ENCODE data around the gene RPL14.

RPL14 gene

DNA sequence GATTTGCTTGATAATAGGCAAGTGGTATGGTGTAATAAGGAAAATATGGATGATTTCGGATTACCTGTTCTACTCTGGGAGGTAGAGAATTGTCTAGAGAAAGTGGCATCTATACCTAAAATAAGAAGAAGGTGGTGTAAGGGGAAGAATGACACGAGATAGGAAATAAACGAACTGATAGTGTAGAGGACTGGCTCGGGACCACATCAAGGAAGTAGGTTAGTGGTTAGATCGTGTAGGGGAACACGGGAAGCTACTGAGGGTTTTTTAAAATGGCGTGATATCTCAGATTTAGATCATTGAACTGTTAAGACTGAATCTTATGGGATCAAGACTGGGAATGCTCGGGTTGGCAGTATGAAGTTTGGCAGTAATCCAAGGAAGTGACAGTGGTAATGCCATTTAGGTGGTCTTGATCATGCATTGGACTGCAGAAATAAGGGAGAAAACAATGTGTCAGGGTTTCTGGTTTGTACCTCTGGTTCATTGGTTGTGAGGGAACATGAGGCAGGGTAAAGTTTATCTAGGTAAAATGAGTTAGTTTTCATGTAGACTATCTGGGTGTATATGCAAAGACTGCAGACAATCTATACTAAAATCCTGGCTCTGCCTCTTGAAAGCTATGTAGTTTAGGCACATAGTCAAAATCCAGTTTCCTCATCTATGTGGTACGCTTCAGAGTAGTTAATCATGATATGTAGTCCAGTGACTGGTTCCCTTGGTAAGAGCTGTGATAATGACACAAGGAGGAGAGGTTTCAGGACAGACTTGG lies 7.4 kb downstream of the RPL14 start:
- H3K4me3 ChIP-seq (replicated peaks; ENCODE audit: low read depth, low read length) = no peak overlapping the region
- no peak for DNase-seq (ENCODE audit: extremely low read depth, insufficient read length)
- no peak for TF ChIP-seq CTCF (IDR thresholded peaks at IDR 0.05; ENCODE audit: insufficient read depth, low read length, poor library complexity, severe bottlenecking)
- H3K36me3 ChIP-seq (ENCODE audit: control insufficient read depth, insufficient read depth, low read length) = peaks cover 8% of the 10 kb centered on the region
- no peaks in the 10 kb centered on the region for H3K27me3 ChIP-seq (replicated peaks; ENCODE audit: control insufficient read depth, insufficient read depth, low read length)

GRCh38 chr3:40465111-40465407 lies 7.9 kb downstream of the RPL14 start:
- no peak for TF ChIP-seq CTCF (IDR thresholded peaks at IDR 0.05; ENCODE audit: insufficient read depth, low read length, poor library complexity, severe bottlenecking)
- H3K4me3 ChIP-seq (replicated peaks; ENCODE audit: low read depth, low read length) = no peak overlapping the region
- no peak for DNase-seq (ENCODE audit: extremely low read depth, insufficient read length)
- H3K36me3 ChIP-seq (ENCODE audit: control insufficient read depth, insufficient read depth, low read length) = peaks cover 8% of the 10 kb centered on the region
- H3K27me3 ChIP-seq (replicated peaks; ENCODE audit: control insufficient read depth, insufficient read depth, low read length) = no peaks in the 10 kb centered on the region

DNA sequence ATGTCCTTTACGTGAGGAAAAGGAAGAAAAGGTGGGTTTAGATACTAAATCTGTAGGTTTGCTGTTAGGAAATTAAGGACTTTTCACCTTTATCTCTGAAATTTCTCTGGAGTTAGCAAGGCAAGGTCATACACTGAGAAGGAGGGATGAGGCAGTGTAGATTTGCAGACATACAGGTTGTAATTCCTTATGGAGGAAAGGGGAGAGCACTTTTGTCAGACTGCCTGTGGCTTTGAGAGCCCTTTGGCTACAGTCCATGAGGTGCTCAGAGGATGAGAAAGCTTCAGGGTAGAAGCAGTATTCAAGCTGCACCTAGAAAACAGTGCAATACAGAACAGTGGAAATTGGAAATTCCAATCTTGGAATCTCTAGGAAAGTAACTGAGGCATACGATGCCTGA lies 8.3 kb downstream of the RPL14 start:
- no peak for DNase-seq (ENCODE audit: extremely low read depth, insufficient read length)
- no peaks in the 10 kb centered on the region for H3K27me3 ChIP-seq (replicated peaks; ENCODE audit: control insufficient read depth, insufficient read depth, low read length)
- no peak overlapping the region for H3K4me3 ChIP-seq (replicated peaks; ENCODE audit: low read depth, low read length)
- no peak for TF ChIP-seq CTCF (IDR thresholded peaks at IDR 0.05; ENCODE audit: insufficient read depth, low read length, poor library complexity, severe bottlenecking)
- H3K36me3 ChIP-seq (ENCODE audit: control insufficient read depth, insufficient read depth, low read length) = peaks cover 8% of the 10 kb centered on the region

- DNase-seq (ENCODE audit: extremely low read depth, insufficient read length) = no peak
- Histone ChIP-seq H3K4me3 (replicated peaks; ENCODE audit: low read depth, low read length) (no peak overlapping the region), H3K36me3 (ENCODE audit: control insufficient read depth, insufficient read depth, low read length) (peaks cover 4% of the 10 kb centered on the region), H3K27me3 (replicated peaks; ENCODE audit: control insufficient read depth, insufficient read depth, low read length) (no peaks in the 10 kb centered on the region)
- TF ChIP-seq CTCF (IDR thresholded peaks at IDR 0.05; ENCODE audit: insufficient read depth, low read length, poor library complexity, severe bottlenecking) = no peak
These were observed 10.9 kb downstream of the RPL14 start for GRCh38 chr3:40468018-40468417.

DNA sequence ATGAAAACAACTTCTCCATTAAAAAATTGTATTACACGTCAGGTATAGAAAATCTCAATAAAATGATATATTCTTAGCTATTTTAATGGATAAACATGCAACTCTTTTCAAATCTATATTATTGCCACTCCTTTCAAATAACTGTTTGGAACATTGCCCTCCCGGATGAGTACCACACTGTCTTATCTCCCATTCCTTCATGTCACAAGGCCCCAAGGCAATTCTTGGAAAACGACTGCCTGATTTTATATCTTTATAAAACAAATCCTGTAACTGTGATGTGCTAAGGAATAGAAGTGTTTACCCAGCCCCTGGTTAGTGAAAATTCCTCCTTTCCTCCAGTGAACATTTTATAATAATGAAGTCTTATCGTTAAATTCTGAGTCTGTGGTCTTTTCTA lies 13.6 kb downstream of the RPL14 start:
- no peak for TF ChIP-seq CTCF (IDR thresholded peaks at IDR 0.05; ENCODE audit: insufficient read depth, low read length, poor library complexity, severe bottlenecking)
- H3K36me3 ChIP-seq (ENCODE audit: control insufficient read depth, insufficient read depth, low read length) = no peaks in the 10 kb centered on the region
- H3K27me3 ChIP-seq (replicated peaks; ENCODE audit: control insufficient read depth, insufficient read depth, low read length) = no peaks in the 10 kb centered on the region
- no peak overlapping the region for H3K4me3 ChIP-seq (replicated peaks; ENCODE audit: low read depth, low read length)
- no peak for DNase-seq (ENCODE audit: extremely low read depth, insufficient read length)
